ENCODE results near the gene SPOCD1.

GRCh38 chr1:31814631-31815306 is 1.1 kb downstream of the SPOCD1 start:
- TF ChIP-seq REST (IDR thresholded peaks at IDR 0.05; ENCODE audit: insufficient replicate concordance, low read depth): no peak
- TF ChIP-seq CTCF (IDR thresholded peaks at IDR 0.05; ENCODE audit: insufficient read depth, low read length): no peak

Measured in HL-60 (cell line).